HEK293 (cell line): ENCODE measurements around the gene NAGPA.
A peak's percentile ranks its signal among the peaks of the same experiment; 100 is the strongest.

ENCODE experiments used
- AEBP2 ChIP-seq: fragments of 450-650 bp; formaldehyde crosslinking; IDR thresholded peaks from 2 replicates; pipeline ENCODE4 v1.5.1; 2016; ENCODE audit warnings: missing biosample characterization, missing genetic modification characterization, borderline replicate concordance
- HOXA7 ChIP-seq: sonication (generic); formaldehyde crosslinking; IDR thresholded peaks from 2 replicates; pipeline ENCODE4 v1.8.1; 2022; ENCODE audit warnings: missing genetic modification reagents, borderline replicate concordance
- IKZF3 ChIP-seq: fragments of 450-650 bp; IDR thresholded peaks from 2 replicates; pipeline ENCODE4 v1.5.0; 2018; ENCODE audit warnings: missing biosample characterization, mild to moderate bottlenecking, missing genetic modification characterization, moderate library complexity
- MEIS1 ChIP-seq: sonication (generic); formaldehyde crosslinking; IDR thresholded peaks from 2 replicates; pipeline ENCODE4 v1.8.1; 2022; ENCODE audit warnings: missing genetic modification reagents, mild to moderate bottlenecking, borderline replicate concordance
- PATZ1 ChIP-seq: fragments of 450-650 bp; formaldehyde crosslinking; IDR thresholded peaks from 2 replicates; pipeline ENCODE4 v1.5.1; 2016; ENCODE audit warnings: missing biosample characterization, missing genetic modification characterization
- PRDM1 ChIP-seq: fragments of 450-650 bp; formaldehyde crosslinking; IDR thresholded peaks from 2 replicates; pipeline ENCODE4; 2016; ENCODE audit warnings: missing biosample characterization, missing genetic modification characterization
- SP2 ChIP-seq: fragments of 450-650 bp; formaldehyde crosslinking; IDR thresholded peaks from 2 replicates; pipeline ENCODE4 v1.5.1; 2016; ENCODE audit warnings: missing biosample characterization, missing genetic modification characterization
- SP3 ChIP-seq: fragments of 450-650 bp; formaldehyde crosslinking; IDR thresholded peaks from 2 replicates; pipeline ENCODE4 v1.5.1; 2016; ENCODE audit warnings: missing biosample characterization, missing genetic modification characterization
- TRIM28 ChIP-seq: IDR thresholded peaks from 2 replicates; pipeline ENCODE4 v1.6.1; 2011; ENCODE audit warnings: low read length, control low read depth, borderline replicate concordance
- ZBTB21 ChIP-seq: fragments of 450-650 bp; formaldehyde crosslinking; IDR thresholded peaks from 2 replicates; pipeline ENCODE4 v1.5.1; 2017; ENCODE audit warnings: missing biosample characterization, missing genetic modification characterization
- ZEB2 ChIP-seq: fragments of 450-650 bp; formaldehyde crosslinking; IDR thresholded peaks from 2 replicates; pipeline ENCODE4 v1.5.1; 2016; ENCODE audit warnings: missing biosample characterization, missing genetic modification characterization
- ZFP37 ChIP-seq: fragments of 450-650 bp; formaldehyde crosslinking; IDR thresholded peaks from 2 replicates; pipeline ENCODE4 v1.5.1; 2016; ENCODE audit warnings: missing biosample characterization, missing genetic modification characterization
- ZFP69B ChIP-seq: fragments of 450-650 bp; formaldehyde crosslinking; IDR thresholded peaks from 2 replicates; pipeline ENCODE4 v1.5.1; 2016; ENCODE audit warnings: missing biosample characterization, missing genetic modification characterization
- ZIC2 ChIP-seq: fragments of 450-650 bp; formaldehyde crosslinking; IDR thresholded peaks from 2 replicates; pipeline ENCODE4 v1.5.1; 2016; ENCODE audit warnings: missing biosample characterization, missing genetic modification characterization
- ZNF114 ChIP-seq: fragments of 450-650 bp; formaldehyde crosslinking; IDR thresholded peaks from 2 replicates; pipeline ENCODE4 v1.5.0; 2017; ENCODE audit warnings: missing biosample characterization, missing genetic modification characterization
- ZNF138 ChIP-seq: fragments of 450-650 bp; formaldehyde crosslinking; IDR thresholded peaks from 2 replicates; pipeline ENCODE4 v1.5.1; 2016; ENCODE audit warnings: missing biosample characterization, missing genetic modification characterization, borderline replicate concordance
- ZNF148 ChIP-seq: fragments of 450-650 bp; formaldehyde crosslinking; IDR thresholded peaks from 2 replicates; pipeline ENCODE4 v1.5.0; 2017; ENCODE audit warnings: missing biosample characterization, missing genetic modification characterization, borderline replicate concordance
- ZNF16 ChIP-seq: fragments of 450-650 bp; formaldehyde crosslinking; IDR thresholded peaks from 2 replicates; pipeline ENCODE4 v1.5.1; 2016; ENCODE audit warnings: low read depth, missing biosample characterization, missing genetic modification characterization
- ZNF266 ChIP-seq: fragments of 450-650 bp; formaldehyde crosslinking; IDR thresholded peaks from 2 replicates; pipeline ENCODE4 v1.5.1; 2016; ENCODE audit warnings: missing biosample characterization, missing genetic modification characterization, low read depth
- ZNF280D ChIP-seq: fragments of 450-650 bp; formaldehyde crosslinking; IDR thresholded peaks from 2 replicates; pipeline ENCODE4 v1.5.1; 2016; ENCODE audit warnings: missing biosample characterization, missing genetic modification characterization
- ZNF341 ChIP-seq: fragments of 450-650 bp; formaldehyde crosslinking; IDR thresholded peaks from 2 replicates; pipeline ENCODE4; 2016; ENCODE audit warnings: low read depth, missing biosample characterization, missing genetic modification characterization
- ZNF423 ChIP-seq: fragments of 450-650 bp; formaldehyde crosslinking; IDR thresholded peaks from 2 replicates; pipeline ENCODE4 v1.5.1; 2016; ENCODE audit warnings: missing biosample characterization, missing genetic modification characterization
- ZNF426 ChIP-seq: fragments of 450-650 bp; formaldehyde crosslinking; IDR thresholded peaks from 2 replicates; pipeline ENCODE4 v1.5.1; 2017; ENCODE audit warnings: missing biosample characterization, missing genetic modification characterization, mild to moderate bottlenecking, inconsistent platforms, moderate library complexity
- ZNF501 ChIP-seq: fragments of 450-650 bp; formaldehyde crosslinking; IDR thresholded peaks from 2 replicates; pipeline ENCODE4 v1.5.1; 2016; ENCODE audit warnings: missing biosample characterization, missing genetic modification characterization
- ZNF510 ChIP-seq: fragments of 450-650 bp; formaldehyde crosslinking; IDR thresholded peaks from 2 replicates; pipeline ENCODE4 v1.5.1; 2018; ENCODE audit warnings: mild to moderate bottlenecking, missing genetic modification characterization, missing biosample characterization; ENCODE audit not compliant: insufficient replicate concordance
- ZNF513 ChIP-seq: fragments of 450-650 bp; IDR thresholded peaks from 2 replicates; pipeline ENCODE4 v1.5.1; 2018; ENCODE audit warnings: missing biosample characterization, missing genetic modification characterization
- ZNF521 ChIP-seq: fragments of 450-650 bp; formaldehyde crosslinking; IDR thresholded peaks from 2 replicates; pipeline ENCODE4 v1.5.1; 2017; ENCODE audit warnings: missing biosample characterization, mild to moderate bottlenecking, missing genetic modification characterization
- ZNF555 ChIP-seq: fragments of 450-650 bp; formaldehyde crosslinking; conservative IDR thresholded peaks from 2 replicates; pipeline ENCODE4 v1.5.1; 2017; ENCODE audit warnings: missing biosample characterization, mild to moderate bottlenecking, missing genetic modification characterization, inconsistent platforms
- ZNF560 ChIP-seq: fragments of 450-650 bp; formaldehyde crosslinking; IDR thresholded peaks from 2 replicates; pipeline ENCODE4 v1.5.1; 2017; ENCODE audit warnings: missing biosample characterization, missing genetic modification characterization, borderline replicate concordance
- ZNF571 ChIP-seq: fragments of 450-650 bp; formaldehyde crosslinking; IDR thresholded peaks from 2 replicates; pipeline ENCODE4 v1.5.0; 2017; ENCODE audit warnings: missing biosample characterization, missing genetic modification characterization
- ZNF664 ChIP-seq: fragments of 450-650 bp; formaldehyde crosslinking; IDR thresholded peaks from 2 replicates; pipeline ENCODE4 v1.5.1; 2016; ENCODE audit warnings: missing biosample characterization, missing genetic modification characterization

NAGPA gene

GRCh38 chr16:5064915-5065314 lies 31.2 kb upstream of the NAGPA start (continued):
- no peak for TF ChIP-seq ZNF114 (tag by site-specific recombination)
- no peak for TF ChIP-seq ZNF521 (tag by site-specific recombination)
- TF ChIP-seq TRIM28, result no peak
- no peak for TF ChIP-seq ZNF555
- TF ChIP-seq ZFP69B (tag by site-specific recombination), result 0 out of 2 replicates have a peak, but pooled peaks have one; percentile 35
- peak; percentile 43 for TF ChIP-seq ZIC2 (tag by site-specific recombination)
- no peak for TF ChIP-seq MEIS1 (CRISPR knock-in tag)
- TF ChIP-seq ZEB2 (tag by site-specific recombination), result no peak
- TF ChIP-seq ZNF148 (tag by site-specific recombination), result no peak
- TF ChIP-seq ZNF280D (tag by site-specific recombination), result no peak
- TF ChIP-seq ZNF501 (tag by site-specific recombination), result no peak
- peak; percentile 92; the same call in 1 of the 2 replicates for TF ChIP-seq ZNF664 (tag by site-specific recombination)
- no peak for TF ChIP-seq SP2
- no peak for TF ChIP-seq ZNF266 (tag by site-specific recombination)
- TF ChIP-seq PRDM1 (tag by site-specific recombination), result no peak
- no peak for TF ChIP-seq ZNF16 (tag by site-specific recombination)
- TF ChIP-seq ZNF513 (tag by site-specific recombination), result no peak
- TF ChIP-seq ZNF560 (tag by site-specific recombination), result no peak
- no peak for TF ChIP-seq ZNF423 (tag by site-specific recombination)
- no peak for TF ChIP-seq ZFP37 (tag by site-specific recombination)
- no peak for TF ChIP-seq AEBP2 (tag by site-specific recombination)
- no peak for TF ChIP-seq ZNF571 (tag by site-specific recombination)
- no peak for TF ChIP-seq IKZF3 (tag by site-specific recombination)
- TF ChIP-seq ZBTB21 (tag by site-specific recombination), result peak; percentile 42; the same call in 1 of the 2 replicates
- no peak for TF ChIP-seq ZNF510
- no peak for TF ChIP-seq SP3 (tag by site-specific recombination)
- no peak for TF ChIP-seq HOXA7 (CRISPR knock-in tag)
- TF ChIP-seq ZNF426 (tag by site-specific recombination), result no peak
- TF ChIP-seq ZNF138, result no peak
- TF ChIP-seq PATZ1 (tag by site-specific recombination), result peak; percentile 73
- TF ChIP-seq ZNF341, result no peak
